HEK293 (cell line): ENCODE measurements around the gene IKZF1.
A peak's percentile ranks its signal among the peaks of the same experiment; 100 is the strongest.

Experiments
- CTCF ChIA-PET: fragments of 350-600 bp; formaldehyde crosslinking; extraction: SDS; loops from one replicate; lab custom pipeline; 2021; ENCODE audit warnings: antibody characterized with exemption; lab: Yijun Ruan, JAX
- POLR2A ChIA-PET: fragments of 300-600 bp; formaldehyde crosslinking; extraction: SDS; loops from one replicate; lab custom pipeline; 2020; ENCODE audit warnings: antibody characterized with exemption, inconsistent platforms; lab: Yijun Ruan, JAX
- H3K27ac ChIP-seq: fragments of 200-500 bp; sonication (Bioruptor generic); 2 replicates; pipeline ENCODE4 v1.5.1; 2014; ENCODE audit warnings: low read depth, low read length, control low read depth, inconsistent platforms; ENCODE audit errors: extremely low read depth
- H3K36me3 ChIP-seq, 2 experiments: fragments of 200-500 bp in 1 of 2; sonication (Bioruptor generic) in 1 of 2; 1 replicate in 1 of 2; 2 replicates in 1 of 2; pipeline ENCODE4 v1.5.1; 2014 to 2017; ENCODE audit warnings: inconsistent platforms in 2 of 2, low read length in 2 of 2; ENCODE audit not compliant: control insufficient read depth in 2 of 2, insufficient read depth in 1 of 2
- H3K4me1 ChIP-seq: fragments of 200-500 bp; sonication (Bioruptor generic); 2 replicates; pipeline ENCODE4 v1.5.1; 2014; ENCODE audit warnings: mild to moderate bottlenecking, low read length, inconsistent platforms; ENCODE audit not compliant: control insufficient read depth, insufficient read depth
- H3K4me3 ChIP-seq: 2 replicates; pipeline ENCODE4 v1.5.1; 2011; ENCODE audit warnings: low read depth, mild to moderate bottlenecking, control low read depth, low read length, moderate library complexity
- H3K9me3 ChIP-seq: fragments of 200-500 bp; sonication (Bioruptor generic); 2 replicates; pipeline ENCODE4 v1.5.1; 2014; ENCODE audit warnings: low read depth, low read length, inconsistent platforms; ENCODE audit not compliant: control insufficient read depth, insufficient read depth
- PRDM4 ChIP-seq: fragments of 450-650 bp; formaldehyde crosslinking; IDR thresholded peaks from 2 replicates; pipeline ENCODE4 v1.5.1; 2017; ENCODE audit warnings: missing biosample characterization, missing genetic modification characterization
- ZBTB1 ChIP-seq: fragments of 450-650 bp; formaldehyde crosslinking; IDR thresholded peaks from 2 replicates; pipeline ENCODE4 v1.5.1; 2016; ENCODE audit warnings: missing biosample characterization, missing genetic modification characterization
- ZBTB11 ChIP-seq: fragments of 450-650 bp; formaldehyde crosslinking; conservative IDR thresholded peaks from 2 replicates; pipeline ENCODE4 v1.5.1; 2016; ENCODE audit warnings: low read depth, missing biosample characterization, missing genetic modification characterization
- ZBTB21 ChIP-seq: fragments of 450-650 bp; formaldehyde crosslinking; IDR thresholded peaks from 2 replicates; pipeline ENCODE4 v1.5.1; 2017; ENCODE audit warnings: missing biosample characterization, missing genetic modification characterization
- ZBTB26 ChIP-seq: fragments of 450-650 bp; formaldehyde crosslinking; optimal IDR thresholded peaks from 2 replicates; pipeline ENCODE3; 2016; ENCODE audit warnings: missing biosample characterization, mild to moderate bottlenecking, missing genetic modification characterization
- ZFP3 ChIP-seq: fragments of 450-650 bp; formaldehyde crosslinking; IDR thresholded peaks from 2 replicates; pipeline ENCODE4 v1.5.1; 2016; ENCODE audit warnings: low read depth, missing biosample characterization, missing genetic modification characterization
- ZIC2 ChIP-seq: fragments of 450-650 bp; formaldehyde crosslinking; IDR thresholded peaks from 2 replicates; pipeline ENCODE4 v1.5.1; 2016; ENCODE audit warnings: missing biosample characterization, missing genetic modification characterization
- ZNF132 ChIP-seq: fragments of 450-650 bp; formaldehyde crosslinking; IDR thresholded peaks from 2 replicates; pipeline ENCODE4 v1.5.1; 2017; ENCODE audit warnings: missing biosample characterization, missing genetic modification characterization, borderline replicate concordance
- ZNF138 ChIP-seq: fragments of 450-650 bp; formaldehyde crosslinking; IDR thresholded peaks from 2 replicates; pipeline ENCODE4 v1.5.1; 2016; ENCODE audit warnings: missing biosample characterization, missing genetic modification characterization, borderline replicate concordance
- ZNF155 ChIP-seq: fragments of 450-650 bp; formaldehyde crosslinking; IDR thresholded peaks from 2 replicates; pipeline ENCODE4 v1.5.1; 2016; ENCODE audit warnings: missing biosample characterization, missing genetic modification characterization
- ZNF16 ChIP-seq: fragments of 450-650 bp; formaldehyde crosslinking; IDR thresholded peaks from 2 replicates; pipeline ENCODE4 v1.5.1; 2016; ENCODE audit warnings: low read depth, missing biosample characterization, missing genetic modification characterization
- ZNF175 ChIP-seq: fragments of 450-650 bp; formaldehyde crosslinking; IDR thresholded peaks from 2 replicates; pipeline ENCODE4 v1.5.1; 2016; ENCODE audit warnings: missing biosample characterization, missing genetic modification characterization
- ZNF2 ChIP-seq: fragments of 450-650 bp; formaldehyde crosslinking; IDR thresholded peaks from 2 replicates; pipeline ENCODE4 v1.5.1; 2016; ENCODE audit warnings: missing biosample characterization, missing genetic modification characterization
- ZNF274 ChIP-seq, 2 experiments: fragments of 200-500 bp in 1 of 2; fragments of 450-650 bp in 1 of 2; sonication (Bioruptor generic) in 1 of 2; formaldehyde crosslinking in 1 of 2; IDR thresholded peaks; 2 replicates each; pipeline versions ENCODE4 v1.5.1 to v1.6.1; 2014 to 2016; ENCODE audit warnings: borderline replicate concordance in 1 of 2, inconsistent platforms in 1 of 2, low read length in 1 of 2, missing biosample characterization in 1 of 2, missing genetic modification characterization in 1 of 2
- ZNF335 ChIP-seq: fragments of 450-650 bp; formaldehyde crosslinking; conservative IDR thresholded peaks from 2 replicates; pipeline ENCODE4 v1.5.1; 2016; ENCODE audit warnings: missing biosample characterization, missing genetic modification characterization
- ZNF354C ChIP-seq: fragments of 450-650 bp; formaldehyde crosslinking; IDR thresholded peaks from 2 replicates; pipeline ENCODE4 v1.5.1; 2016; ENCODE audit warnings: missing biosample characterization, missing genetic modification characterization, low read depth, borderline replicate concordance
- ZNF391 ChIP-seq: fragments of 450-650 bp; formaldehyde crosslinking; IDR thresholded peaks from 2 replicates; pipeline ENCODE4 v1.5.1; 2016; ENCODE audit warnings: low read depth, missing biosample characterization, missing genetic modification characterization, borderline replicate concordance
- ZNF530 ChIP-seq: fragments of 450-650 bp; formaldehyde crosslinking; IDR thresholded peaks from 2 replicates; pipeline ENCODE4 v1.5.1; 2016; ENCODE audit warnings: low read depth, missing biosample characterization, missing genetic modification characterization
- ZNF664 ChIP-seq: fragments of 450-650 bp; formaldehyde crosslinking; IDR thresholded peaks from 2 replicates; pipeline ENCODE4 v1.5.1; 2016; ENCODE audit warnings: missing biosample characterization, missing genetic modification characterization
- ZNF747 ChIP-seq: fragments of 450-650 bp; formaldehyde crosslinking; IDR thresholded peaks from 2 replicates; pipeline ENCODE4 v1.5.1; 2016; ENCODE audit warnings: missing biosample characterization, missing genetic modification characterization

IKZF1 gene

GRCh38 chr7:50304129-50304910 is at the start of gene IKZF1:
Gene IKZF1 (plus strand): TSS chr7:50304716. CDS start chr7:50319062, 14,346 bp downstream.
- CTCF ChIA-PET: no interaction called here

GRCh38 chr7:50261593-50261992 is 42.9 kb upstream of the IKZF1 start:
- Histone ChIP-seq H3K4me3 (no peak overlapping the region), H3K36me3 (no peaks in the 10 kb centered on the region), H3K9me3 (no peaks in the 10 kb centered on the region), H3K4me1 (no peaks in the 10 kb centered on the region)
- CTCF ChIA-PET: no interaction called here
- TF ChIP-seq ZNF16 (tag by site-specific recombination) (no peak), ZBTB1 (tag by site-specific recombination) (no peak), ZNF391 (tag by site-specific recombination) (no peak), ZNF274 (IDR thresholded peaks at IDR 0.05; ENCODE audit: low read length) (no peak), ZNF274 (tag by site-specific recombination; IDR thresholded peaks at IDR 0.05; ENCODE audit: borderline replicate concordance) (no peak), ZNF354C (tag by site-specific recombination) (no peak), ZIC2 (no peak), ZNF2 (tag by site-specific recombination) (no peak), ZNF132 (tag by site-specific recombination) (no peak), ZNF138 (no peak), ZNF155 (tag by site-specific recombination) (no peak), PRDM4 (tag by site-specific recombination) (no peak), ZFP3 (tag by site-specific recombination) (no peak), ZNF664 (tag by site-specific recombination) (no peak), ZBTB21 (no peak), ZNF747 (tag by site-specific recombination) (no peak), ZNF175 (tag by site-specific recombination) (no peak)
- TF ChIP-seq, all 188 proteins: peak for 0
- POLR2A ChIA-PET: no interaction called here
- no peak overlapping the region for H3K27ac ChIP-seq

More at GRCh38 chr7:50304129-50304910, at the start of gene IKZF1:
- POLR2A ChIA-PET: no interaction called here
- H3K36me3 ChIP-seq: no peaks in the 10 kb centered on the region
- no peaks in the 10 kb centered on the region for H3K9me3 ChIP-seq
- no peak within 1 kb of the TSS; the same call in 1 of the 2 replicates for H3K27ac ChIP-seq
- H3K4me3 ChIP-seq: peak within 1 kb of the TSS; percentile 48
- H3K4me1 ChIP-seq: no peaks in the 10 kb centered on the region
- TF ChIP-seq ZNF530: no peak
- TF ChIP-seq ZNF335 (tag by site-specific recombination): peak; percentile 43
- TF ChIP-seq ZBTB11: 0 out of 2 replicates have a peak, but pooled peaks have one; percentile 18
- TF ChIP-seq ZBTB26 (tag by site-specific recombination): peak; percentile 54
- TF ChIP-seq, all 188 proteins: peak for 3
